Osteoblast (primary cell): Measurements from ENCODE around the gene TMEM94. TPM values are rescaled to one million over a fixed set of nuclear protein-coding genes. Genes with fewer than 3 reads are reported as not detected.

Source experiments
- DNase-seq: peaks from one replicate; pipeline ENCODE4 v3.0.0; 2011; ENCODE audit warnings: low spot score, mixed read lengths; ENCODE audit not compliant: insufficient read length; ENCODE audit errors: missing footprints
- H2AFZ ChIP-seq: 2 replicates; pipeline ENCODE4 v1.6.0; 2011; ENCODE audit warnings: mild to moderate bottlenecking, low read length
- H3K27ac ChIP-seq: 2 replicates; pipeline ENCODE4 v1.5.1; 2011; ENCODE audit warnings: mild to moderate bottlenecking, low read depth, low read length, moderate library complexity
- H3K27me3 ChIP-seq: 2 replicates; pipeline ENCODE4 v1.6.0; 2012; ENCODE audit warnings: mild to moderate bottlenecking, control low read depth, inconsistent platforms, low read length, moderate library complexity; ENCODE audit not compliant: insufficient read depth
- H3K36me3 ChIP-seq: 2 replicates; pipeline ENCODE4 v1.5.1; 2011; ENCODE audit warnings: mild to moderate bottlenecking, low read length, control low read depth, moderate library complexity; ENCODE audit not compliant: insufficient read depth
- H3K4me1 ChIP-seq: 2 replicates; pipeline ENCODE4 v1.5.1; 2011; ENCODE audit warnings: mild to moderate bottlenecking, low read length, control low read depth, moderate library complexity; ENCODE audit not compliant: insufficient read depth
- H3K4me2 ChIP-seq: 2 replicates; pipeline ENCODE4 v1.6.0; 2011; ENCODE audit warnings: mild to moderate bottlenecking, low read length; ENCODE audit not compliant: insufficient read depth
- H3K4me3 ChIP-seq: fragments of 200-600 bp; sonication (generic); 3 replicates; pipeline ENCODE4 v1.5.1; 2012; ENCODE audit warnings: mild to moderate bottlenecking, low read length, inconsistent platforms; ENCODE audit not compliant: insufficient read depth
- H3K79me2 ChIP-seq: 2 replicates; pipeline ENCODE4 v1.6.0; 2012; ENCODE audit warnings: mild to moderate bottlenecking, low read length, control low read depth, inconsistent platforms; ENCODE audit not compliant: insufficient read depth
- H3K9me3 ChIP-seq: 2 replicates; pipeline ENCODE4 v1.5.1; 2011; ENCODE audit warnings: low read depth, low read length, control low read depth
- H4K20me1 ChIP-seq: 2 replicates; pipeline ENCODE4 v1.6.0; 2012; ENCODE audit warnings: mild to moderate bottlenecking, low read length, control low read depth; ENCODE audit not compliant: insufficient read depth
- total RNA-seq: library from RNA; depleted of rRNA; stranded (reverse); fragments of >200 nt; gene quantifications from 2 replicates; pipeline ENCODE4 v1.2.3, GENCODE V29; 2012
- TF ChIP-seq, protein P1 (sequence below): IDR thresholded peaks from 2 replicates; pipeline ENCODE4 v1.5.1; 2011; ENCODE audit warnings: mild to moderate bottlenecking, low read depth, low read length, moderate library complexity; ENCODE audit errors: extremely low read depth

Gene TMEM94
- total RNA-seq, 1 donor: 38.0 TPM

DNA sequence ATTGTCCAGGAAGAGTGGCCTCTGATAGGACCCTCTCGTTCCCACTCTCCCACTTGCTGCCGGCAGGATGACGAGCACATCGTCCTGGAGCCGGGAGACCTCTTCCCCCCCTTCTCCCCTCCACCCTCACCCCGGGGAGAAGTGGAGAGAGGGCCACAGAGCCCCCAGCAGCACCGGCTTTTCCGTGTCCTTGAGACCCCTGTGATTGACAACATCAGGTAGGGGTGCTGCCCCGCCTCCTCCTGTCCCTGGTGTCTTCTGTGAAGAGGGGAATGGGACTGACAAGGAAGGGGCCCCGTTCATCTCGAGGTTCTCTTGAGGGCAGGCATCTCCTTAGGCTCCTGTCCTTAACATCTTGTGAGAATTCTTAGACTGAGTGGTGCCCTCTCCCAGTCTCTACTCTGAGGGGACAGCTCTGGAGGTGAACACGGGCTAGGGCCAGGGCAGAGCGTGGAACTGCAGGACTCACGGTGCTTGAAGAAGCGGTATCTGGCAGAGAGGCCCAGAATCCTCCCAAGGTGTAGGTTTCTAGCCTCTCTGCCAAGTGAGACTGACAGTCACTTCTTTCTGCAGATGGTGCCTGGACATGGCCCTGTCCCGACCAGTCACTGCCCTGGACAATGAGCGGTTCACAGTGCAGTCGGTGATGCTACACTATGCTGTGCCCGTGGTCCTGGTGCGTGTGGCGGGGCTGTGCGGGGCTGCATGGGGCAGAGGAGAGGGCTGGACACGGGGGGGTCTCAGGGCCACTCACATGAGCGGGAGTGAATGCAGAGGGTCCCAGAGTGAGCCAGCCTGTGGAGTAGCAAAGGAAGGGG, 32.5 kb downstream of the TMEM94 start:
- H2AFZ ChIP-seq: no peak overlapping the region
- no peak overlapping the region for H3K4me2 ChIP-seq
- no peaks in the 10 kb centered on the region for H3K4me1 ChIP-seq
- H4K20me1 ChIP-seq: peaks cover 5% of the 10 kb centered on the region
- peaks cover 10% of the 10 kb centered on the region for H3K36me3 ChIP-seq
- H3K27ac ChIP-seq: no peak overlapping the region
- TF ChIP-seq, protein P1, sequence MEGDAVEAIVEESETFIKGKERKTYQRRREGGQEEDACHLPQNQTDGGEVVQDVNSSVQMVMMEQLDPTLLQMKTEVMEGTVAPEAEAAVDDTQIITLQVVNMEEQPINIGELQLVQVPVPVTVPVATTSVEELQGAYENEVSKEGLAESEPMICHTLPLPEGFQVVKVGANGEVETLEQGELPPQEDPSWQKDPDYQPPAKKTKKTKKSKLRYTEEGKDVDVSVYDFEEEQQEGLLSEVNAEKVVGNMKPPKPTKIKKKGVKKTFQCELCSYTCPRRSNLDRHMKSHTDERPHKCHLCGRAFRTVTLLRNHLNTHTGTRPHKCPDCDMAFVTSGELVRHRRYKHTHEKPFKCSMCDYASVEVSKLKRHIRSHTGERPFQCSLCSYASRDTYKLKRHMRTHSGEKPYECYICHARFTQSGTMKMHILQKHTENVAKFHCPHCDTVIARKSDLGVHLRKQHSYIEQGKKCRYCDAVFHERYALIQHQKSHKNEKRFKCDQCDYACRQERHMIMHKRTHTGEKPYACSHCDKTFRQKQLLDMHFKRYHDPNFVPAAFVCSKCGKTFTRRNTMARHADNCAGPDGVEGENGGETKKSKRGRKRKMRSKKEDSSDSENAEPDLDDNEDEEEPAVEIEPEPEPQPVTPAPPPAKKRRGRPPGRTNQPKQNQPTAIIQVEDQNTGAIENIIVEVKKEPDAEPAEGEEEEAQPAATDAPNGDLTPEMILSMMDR: no peak
- no peaks in the 10 kb centered on the region for H3K27me3 ChIP-seq
- H3K9me3 ChIP-seq: no peaks in the 10 kb centered on the region
- DNase-seq: peak; percentile 81
- H3K4me3 ChIP-seq: no peak overlapping the region
- H3K79me2 ChIP-seq: peaks cover under 1% of the 10 kb centered on the region

DNA sequence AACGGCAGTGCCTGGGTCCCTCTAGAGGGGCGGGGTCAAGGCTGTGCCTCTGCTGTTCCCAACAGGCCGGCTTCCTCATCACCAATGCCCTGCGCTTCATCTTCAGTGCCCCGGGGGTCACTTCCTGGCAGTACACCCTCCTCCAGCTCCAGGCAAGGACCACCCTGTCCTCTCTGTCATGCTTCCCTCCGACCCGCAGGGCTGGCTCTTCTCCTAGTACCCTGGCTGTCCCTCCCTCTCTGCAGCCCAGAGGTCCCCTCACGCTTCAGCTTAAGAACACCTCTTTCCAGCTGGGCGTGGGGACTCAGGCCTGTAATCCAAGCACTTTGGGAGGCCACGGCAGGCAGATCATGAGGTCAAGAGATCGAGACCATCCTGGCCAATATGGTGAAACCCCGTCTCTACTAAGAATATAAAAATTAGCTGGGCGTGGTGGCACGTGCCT, 33.1 kb downstream of the TMEM94 start:
- H3K79me2 ChIP-seq: no peaks in the 10 kb centered on the region
- no peak overlapping the region for H3K4me3 ChIP-seq
- H3K27ac ChIP-seq: no peak overlapping the region
- no peak overlapping the region for H3K4me2 ChIP-seq
- H2AFZ ChIP-seq: no peak overlapping the region
- H3K9me3 ChIP-seq: no peaks in the 10 kb centered on the region
- peak; percentile 74 for DNase-seq
- peaks cover 16% of the 10 kb centered on the region for H3K36me3 ChIP-seq
- TF ChIP-seq, protein P1: no peak
- H4K20me1 ChIP-seq: peaks cover 5% of the 10 kb centered on the region
- H3K4me1 ChIP-seq: no peaks in the 10 kb centered on the region
- no peaks in the 10 kb centered on the region for H3K27me3 ChIP-seq

- no peaks in the 10 kb centered on the region for H3K79me2 ChIP-seq
- TF ChIP-seq, protein P1: no peak
- no peaks in the 10 kb centered on the region for H3K9me3 ChIP-seq
- H3K4me2 ChIP-seq: no peak overlapping the region
- peaks cover 5% of the 10 kb centered on the region for H4K20me1 ChIP-seq
- no peaks in the 10 kb centered on the region for H3K27me3 ChIP-seq
- H3K4me1 ChIP-seq: no peaks in the 10 kb centered on the region
- no peak overlapping the region for H2AFZ ChIP-seq
- no peak overlapping the region for H3K4me3 ChIP-seq
- DNase-seq: peak; percentile 83
- H3K36me3 ChIP-seq: peaks cover 16% of the 10 kb centered on the region
- no peak overlapping the region for H3K27ac ChIP-seq
Measured at GRCh38 chr17:75490173-75490743, 33.8 kb downstream of the TMEM94 start.

DNA sequence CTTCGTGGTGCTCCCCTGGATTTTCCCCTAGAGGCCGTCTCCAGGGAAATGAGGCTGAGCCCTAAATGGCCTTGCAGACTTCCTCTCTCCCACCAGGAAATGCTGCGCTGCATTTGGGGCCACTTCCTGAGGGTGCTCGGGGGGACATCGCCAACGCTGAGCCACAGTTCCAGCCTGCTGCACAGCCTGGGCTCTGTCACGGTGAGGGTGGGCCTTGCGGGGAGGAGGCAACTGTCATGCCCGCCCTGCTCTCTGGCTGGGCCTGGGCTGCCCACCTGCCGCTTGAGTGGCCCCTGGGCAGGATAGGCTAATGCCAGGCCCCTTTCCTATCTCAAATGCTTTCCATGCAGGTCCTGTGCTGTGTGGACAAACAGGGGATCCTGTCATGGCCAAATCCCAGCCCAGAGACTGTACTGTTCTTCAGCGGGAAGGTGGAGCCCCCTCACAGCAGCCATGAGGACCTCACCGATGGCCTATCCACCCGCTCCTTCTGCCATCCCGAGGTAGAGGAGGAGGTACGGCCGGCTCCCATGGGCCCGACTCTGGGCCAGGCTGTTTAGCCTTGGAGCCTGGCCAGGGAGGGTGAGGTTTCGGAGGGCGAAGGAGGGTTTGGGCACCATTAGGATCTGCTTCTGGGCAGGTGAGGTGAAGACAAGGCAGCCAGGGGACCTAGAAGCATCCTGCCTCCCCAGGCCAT, 34.7 kb downstream of the TMEM94 start:
- H3K9me3 ChIP-seq: no peaks in the 10 kb centered on the region
- no peaks in the 10 kb centered on the region for H3K4me1 ChIP-seq
- H3K4me2 ChIP-seq: no peak overlapping the region
- no peak overlapping the region for H3K27ac ChIP-seq
- peak; percentile 83 for DNase-seq
- H3K27me3 ChIP-seq: no peaks in the 10 kb centered on the region
- H4K20me1 ChIP-seq: peaks cover 3% of the 10 kb centered on the region
- H3K79me2 ChIP-seq: no peaks in the 10 kb centered on the region
- H3K36me3 ChIP-seq: peaks cover 16% of the 10 kb centered on the region
- no peak overlapping the region for H2AFZ ChIP-seq
- TF ChIP-seq, protein P1: no peak
- no peak overlapping the region for H3K4me3 ChIP-seq
